Natural killer cell (primary cell): Measurements from ENCODE around the gene CLDN24. TPM values are rescaled to one million over a fixed set of nuclear protein-coding genes. Genes with fewer than 3 reads are reported as not detected.

ENCODE experiments used
- ATAC-seq, 3 donors: fragments of 150-1000 bp in 2 of 3; fragments of 200-7000 bp in 1 of 3; cut with Tn5 transposase; 1 replicate in 1 of 3; 2 replicates in 2 of 3; pipeline ENCODE4 v1.10.0; 2021; ENCODE audit warnings: mild to moderate bottlenecking in 2 of 3, moderate library complexity in 2 of 3
- DNase-seq, 2 donors: peaks; one replicate each; pipeline versions ENCODE4 v3.0.0 to v3.0.0-alpha.2; 2013 to 2021; ENCODE audit warnings: mixed read lengths in 1 of 2
- H3K27ac ChIP-seq: one replicate; pipeline ENCODE4 v1.5.1; 2013; ENCODE audit warnings: mild to moderate bottlenecking, low read length
- H3K27me3 ChIP-seq: one replicate; pipeline ENCODE4 v1.6.1; 2013; ENCODE audit warnings: low read length; ENCODE audit not compliant: control insufficient read depth, insufficient read depth
- H3K36me3 ChIP-seq: one replicate; pipeline ENCODE4 v1.6.1; 2013; ENCODE audit warnings: low read length; ENCODE audit not compliant: control insufficient read depth, insufficient read depth
- H3K4me1 ChIP-seq: one replicate; pipeline ENCODE4 v1.6.1; 2013; ENCODE audit warnings: low read length; ENCODE audit not compliant: control insufficient read depth, insufficient read depth
- H3K4me3 ChIP-seq: one replicate; pipeline ENCODE4 v1.5.1; 2013; ENCODE audit warnings: low read length
- H3K9me3 ChIP-seq: one replicate; pipeline ENCODE4 v1.6.1; 2013; ENCODE audit warnings: low read length; ENCODE audit not compliant: control insufficient read depth, insufficient read depth
- H3K27ac Mint-ChIP-seq, 2 donors: one replicate each; pipeline ENCODE4 v1.8.0; 2022; ENCODE audit warnings: mild to moderate bottlenecking in 2 of 2, mixed read lengths in 2 of 2, moderate library complexity in 1 of 2
- H3K27me3 Mint-ChIP-seq, 2 donors: one replicate each; pipeline ENCODE4 v1.8.0; 2022; ENCODE audit warnings: low read depth in 2 of 2, mixed read lengths in 2 of 2
- H3K36me3 Mint-ChIP-seq: one replicate; pipeline ENCODE4 v1.8.0; 2022; ENCODE audit warnings: mixed read lengths
- H3K4me1 Mint-ChIP-seq, 2 donors: one replicate each; pipeline ENCODE4 v1.8.0; 2022; ENCODE audit warnings: mixed read lengths in 2 of 2
- H3K4me3 Mint-ChIP-seq: one replicate; pipeline ENCODE4 v1.8.0; 2022; ENCODE audit warnings: mild to moderate bottlenecking, moderate library complexity, mixed read lengths
- H3K9me3 Mint-ChIP-seq, 2 donors: one replicate each; pipeline ENCODE4 v1.8.0; 2022; ENCODE audit warnings: mixed read lengths in 2 of 2
- WGBS: methylation state at CpG from one replicate; pipeline ENCODE4 v1.1.7; 2013; ENCODE audit warnings: missing lambda C conversion rate; ENCODE audit not compliant: insufficient coverage; 5-methylcytosine and 5-hydroxymethylcytosine counted together
- intact Hi-C: fragments of 100-400 bp; cut with micrococcal nuclease; formaldehyde crosslinking; loops from one replicate; pipeline ENCODE4 v1.14.2; 2022
- total RNA-seq, 4 donors: library from RNA; stranded (reverse); fragments of 120-200 nt in 1 of 4; gene quantifications; one replicate each; pipeline versions ENCODE4 v1.2.3 to v1.2.4, GENCODE V29; 2013 to 2022
- TF ChIP-seq, protein P1 (sequence below): fragments of 200-600 bp; IDR thresholded peaks from one replicate; pipeline ENCODE4 v1.8.0; 2022; ENCODE audit warnings: antibody characterized with exemption

The CLDN24 gene
- total RNA-seq, 3 donors from 2014 or later (not counting 1 experiment from before 2014, with no cell fraction given) = 1.3 TPM; not detected in 2

GRCh38 chr4:183347146-183347545 is 24.9 kb upstream of the CLDN24 start:
- intact Hi-C loops = no loop called here
- H3K4me3 ChIP-seq = no peak overlapping the region
- DNase-seq (no peak), ATAC-seq (no peak)
- H3K9me3 ChIP-seq = no peaks in the 10 kb centered on the region
- WGBS = 80% methylated on average over 8 of the region's 8 CpGs
- H3K4me3 Mint-ChIP-seq = no peak overlapping the region
- H3K27me3 ChIP-seq = peaks cover 11% of the 10 kb centered on the region
- H3K9me3 Mint-ChIP-seq = no peaks in the 10 kb centered on the region
- peaks cover 4 to 5% of the 10 kb centered on the region in 2 donors for H3K4me1 Mint-ChIP-seq
- no peaks in the 10 kb centered on the region for H3K36me3 ChIP-seq
- no peak overlapping the region for H3K27ac Mint-ChIP-seq
- H3K27me3 Mint-ChIP-seq = peaks cover 9 to 27% of the 10 kb centered on the region in 2 donors
- no peaks in the 10 kb centered on the region for H3K36me3 Mint-ChIP-seq
- TF ChIP-seq, protein P1, sequence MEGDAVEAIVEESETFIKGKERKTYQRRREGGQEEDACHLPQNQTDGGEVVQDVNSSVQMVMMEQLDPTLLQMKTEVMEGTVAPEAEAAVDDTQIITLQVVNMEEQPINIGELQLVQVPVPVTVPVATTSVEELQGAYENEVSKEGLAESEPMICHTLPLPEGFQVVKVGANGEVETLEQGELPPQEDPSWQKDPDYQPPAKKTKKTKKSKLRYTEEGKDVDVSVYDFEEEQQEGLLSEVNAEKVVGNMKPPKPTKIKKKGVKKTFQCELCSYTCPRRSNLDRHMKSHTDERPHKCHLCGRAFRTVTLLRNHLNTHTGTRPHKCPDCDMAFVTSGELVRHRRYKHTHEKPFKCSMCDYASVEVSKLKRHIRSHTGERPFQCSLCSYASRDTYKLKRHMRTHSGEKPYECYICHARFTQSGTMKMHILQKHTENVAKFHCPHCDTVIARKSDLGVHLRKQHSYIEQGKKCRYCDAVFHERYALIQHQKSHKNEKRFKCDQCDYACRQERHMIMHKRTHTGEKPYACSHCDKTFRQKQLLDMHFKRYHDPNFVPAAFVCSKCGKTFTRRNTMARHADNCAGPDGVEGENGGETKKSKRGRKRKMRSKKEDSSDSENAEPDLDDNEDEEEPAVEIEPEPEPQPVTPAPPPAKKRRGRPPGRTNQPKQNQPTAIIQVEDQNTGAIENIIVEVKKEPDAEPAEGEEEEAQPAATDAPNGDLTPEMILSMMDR = no peak
- H3K27ac ChIP-seq = no peak overlapping the region
- peaks cover 16% of the 10 kb centered on the region for H3K4me1 ChIP-seq

GRCh38 chr4:183345261-183345660 is 23.0 kb upstream of the CLDN24 start:
- Mint-ChIP-seq H3K27ac (no peak overlapping the region), H3K4me1 (peaks cover 4 to 5% of the 10 kb centered on the region in 2 donors), H3K27me3 (peaks cover 1 to 16% of the 10 kb centered on the region in 2 donors), H3K36me3 (no peaks in the 10 kb centered on the region), H3K4me3 (no peak overlapping the region), H3K9me3 (no peaks in the 10 kb centered on the region)
- no peak for ATAC-seq
- 88% methylated on average over 4 of the region's 4 CpGs for WGBS
- TF ChIP-seq, protein P1 = no peak
- peaks cover 11% of the 10 kb centered on the region for H3K27me3 ChIP-seq
- no peak overlapping the region for H3K27ac ChIP-seq
- intact Hi-C loops = no loop called here
- H3K9me3 ChIP-seq = no peaks in the 10 kb centered on the region
- H3K36me3 ChIP-seq = no peaks in the 10 kb centered on the region
- H3K4me3 ChIP-seq = no peak overlapping the region
- no peak for DNase-seq
- H3K4me1 ChIP-seq = peaks cover 16% of the 10 kb centered on the region

- ATAC-seq (no peak), DNase-seq (no peak)
- H3K4me3 ChIP-seq = no peak overlapping the region
- 91% methylated on average over 15 of the region's 15 CpGs for WGBS
- H3K36me3 ChIP-seq = no peaks in the 10 kb centered on the region
- Mint-ChIP-seq H3K4me3 (peak overlapping the region; percentile 28), H3K9me3 (no peaks in the 10 kb centered on the region), H3K36me3 (no peaks in the 10 kb centered on the region), H3K27me3 (peaks cover 0 to 17% of the 10 kb centered on the region in 2 donors), H3K4me1 (peaks cover 4 to 5% of the 10 kb centered on the region in 2 donors), H3K27ac (no peak overlapping the region)
- peaks cover 16% of the 10 kb centered on the region for H3K4me1 ChIP-seq
- no peaks in the 10 kb centered on the region for H3K9me3 ChIP-seq
- intact Hi-C loops = no loop called here
- peaks cover 11% of the 10 kb centered on the region for H3K27me3 ChIP-seq
- TF ChIP-seq, protein P1 = no peak
- no peak overlapping the region for H3K27ac ChIP-seq
Measured at GRCh38 chr4:183344523-183345255, 22.5 kb upstream of the CLDN24 start.
